ENCODE results near the gene RNF151.
A peak's percentile ranks its signal among the peaks of the same experiment; 100 is the strongest.

RNF151 gene

GRCh38 chr16:1920727-1921171, 45.9 kb upstream of the RNF151 start:
- DNase-seq (ENCODE audit: low read depth), result no peak
- no peak for TF ChIP-seq CTCF (conservative IDR thresholded peaks at IDR 0.05; ENCODE audit: control insufficient read depth, insufficient read depth, low read depth, low read length)
- no peak overlapping the region for H3K4me3 ChIP-seq (ENCODE audit: control insufficient read depth, low read depth, low read length)

- H3K4me3 ChIP-seq (ENCODE audit: control insufficient read depth, low read depth, low read length), result no peak overlapping the region
- no peak for TF ChIP-seq CTCF (conservative IDR thresholded peaks at IDR 0.05; ENCODE audit: control insufficient read depth, insufficient read depth, low read depth, low read length)
- DNase-seq (ENCODE audit: low read depth), result no peak
Measured at GRCh38 chr16:1922357-1922756, 44.3 kb upstream of the RNF151 start.

GRCh38 chr16:1923299-1924034, 43.2 kb upstream of the RNF151 start:
- DNase-seq (ENCODE audit: low read depth), result peak; percentile 22
- no peak overlapping the region for H3K4me3 ChIP-seq (ENCODE audit: control insufficient read depth, low read depth, low read length)
- TF ChIP-seq CTCF (conservative IDR thresholded peaks at IDR 0.05; ENCODE audit: control insufficient read depth, insufficient read depth, low read depth, low read length), result peak; percentile 6

- DNase-seq (ENCODE audit: low read depth), result no peak
- H3K4me3 ChIP-seq (ENCODE audit: control insufficient read depth, low read depth, low read length), result no peak overlapping the region
- no peak for TF ChIP-seq CTCF (conservative IDR thresholded peaks at IDR 0.05; ENCODE audit: control insufficient read depth, insufficient read depth, low read depth, low read length)
Measured at GRCh38 chr16:1924095-1924494, 42.6 kb upstream of the RNF151 start.

GRCh38 chr16:1926271-1926670, 40.4 kb upstream of the RNF151 start:
- TF ChIP-seq CTCF (conservative IDR thresholded peaks at IDR 0.05; ENCODE audit: control insufficient read depth, insufficient read depth, low read depth, low read length), result no peak
- no peak overlapping the region for H3K4me3 ChIP-seq (ENCODE audit: control insufficient read depth, low read depth, low read length)
- no peak for DNase-seq (ENCODE audit: low read depth)

GRCh38 chr16:1929105-1929504, 37.6 kb upstream of the RNF151 start:
- TF ChIP-seq CTCF (conservative IDR thresholded peaks at IDR 0.05; ENCODE audit: control insufficient read depth, insufficient read depth, low read depth, low read length), result no peak
- DNase-seq (ENCODE audit: low read depth), result peak; percentile 34
- H3K4me3 ChIP-seq (ENCODE audit: control insufficient read depth, low read depth, low read length), result peak overlapping the region; percentile 48
